Measurements from ENCODE around the gene SLC25A27.

Gene SLC25A27

GRCh38 chr6:46661483-46661882, 8.7 kb downstream of the SLC25A27 start:
- no peak for ATAC-seq
- TF ChIP-seq BACH2 (CRISPR knock-in tag; IDR thresholded peaks at IDR 0.05; ENCODE audit: borderline replicate concordance) (no peak), GLIS3 (CRISPR knock-in tag; IDR thresholded peaks at IDR 0.05) (no peak), ZNF8 (CRISPR knock-in tag; IDR thresholded peaks at IDR 0.05) (no peak), ISL1 (CRISPR knock-in tag; IDR thresholded peaks at IDR 0.05) (no peak), PATZ1 (CRISPR knock-in tag; IDR thresholded peaks at IDR 0.05; ENCODE audit: borderline replicate concordance) (no peak), SNAI2 (CRISPR knock-in tag; IDR thresholded peaks at IDR 0.05) (no peak), CREB5 (CRISPR knock-in tag; IDR thresholded peaks at IDR 0.05; ENCODE audit: low read depth) (no peak), ZC3H10 (CRISPR knock-in tag; IDR thresholded peaks at IDR 0.05) (no peak), ARNTL (CRISPR knock-in tag; IDR thresholded peaks at IDR 0.05; ENCODE audit: borderline replicate concordance, low read depth) (no peak), POU6F1 (CRISPR knock-in tag; IDR thresholded peaks at IDR 0.05; ENCODE audit: borderline replicate concordance, low read depth) (no peak), RARB (CRISPR knock-in tag; IDR thresholded peaks at IDR 0.05) (no peak), TOX (CRISPR knock-in tag; IDR thresholded peaks at IDR 0.05; ENCODE audit: borderline replicate concordance) (no peak), ZFP30 (CRISPR knock-in tag; IDR thresholded peaks at IDR 0.05) (no peak), ZFP3 (CRISPR knock-in tag; IDR thresholded peaks at IDR 0.05) (no peak)

GRCh38 chr6:46667377-46667776, 14.6 kb downstream of the SLC25A27 start:
- TF ChIP-seq CSDC2 (CRISPR knock-in tag; IDR thresholded peaks at IDR 0.05) = no peak
- no peak for TF ChIP-seq CSRNP3 (CRISPR knock-in tag; IDR thresholded peaks at IDR 0.05)
- no peak for TF ChIP-seq ZNF565 (CRISPR knock-in tag; conservative IDR thresholded peaks at IDR 0.05; ENCODE audit: low read depth)
- TF ChIP-seq RARB (CRISPR knock-in tag; IDR thresholded peaks at IDR 0.05) = no peak
- TF ChIP-seq OSR1 (CRISPR knock-in tag; IDR thresholded peaks at IDR 0.05) = no peak
- TF ChIP-seq POU6F1 (CRISPR knock-in tag; IDR thresholded peaks at IDR 0.05; ENCODE audit: borderline replicate concordance, low read depth) = no peak
- TF ChIP-seq PATZ1 (CRISPR knock-in tag; IDR thresholded peaks at IDR 0.05; ENCODE audit: borderline replicate concordance) = no peak
- TF ChIP-seq ESRRG (CRISPR knock-in tag; IDR thresholded peaks at IDR 0.05) = no peak
- TF ChIP-seq ARNTL (CRISPR knock-in tag; IDR thresholded peaks at IDR 0.05; ENCODE audit: borderline replicate concordance, low read depth) = no peak
- TF ChIP-seq GLIS3 (CRISPR knock-in tag; IDR thresholded peaks at IDR 0.05) = no peak
- no peak for TF ChIP-seq ZFP30 (CRISPR knock-in tag; IDR thresholded peaks at IDR 0.05)
- TF ChIP-seq SNAI2 (CRISPR knock-in tag; IDR thresholded peaks at IDR 0.05) = no peak
- no peak for TF ChIP-seq ZNF8 (CRISPR knock-in tag; IDR thresholded peaks at IDR 0.05)
- no peak for TF ChIP-seq TSHZ2 (CRISPR knock-in tag; IDR thresholded peaks at IDR 0.05)
- TF ChIP-seq TOX (CRISPR knock-in tag; IDR thresholded peaks at IDR 0.05; ENCODE audit: borderline replicate concordance) = no peak
- ATAC-seq = no peak
